MM.1S (cell line): ENCODE results near the gene DIP2B.

ENCODE experiments used
- DNase-seq: peaks from one replicate; pipeline ENCODE4 v3.0.0-alpha.2; 2015
- H2AFZ ChIP-seq: fragments of 300-600 bp; sonication (generic); 2 replicates; pipeline ENCODE4 v1.6.0; 2016; ENCODE audit warnings: antibody characterized with exemption, low read length
- H3F3A ChIP-seq: fragments of 300-600 bp; sonication (generic); 2 replicates; pipeline ENCODE4 v1.6.1; 2016; ENCODE audit warnings: mild to moderate bottlenecking, antibody characterized with exemption, low read length, moderate library complexity, mixed read lengths; ENCODE audit not compliant: insufficient read depth
- H3K27ac ChIP-seq: fragments of 300-600 bp; sonication (generic); 2 replicates; pipeline ENCODE4 v1.5.1; 2016; ENCODE audit warnings: mild to moderate bottlenecking, low read length
- H3K27me3 ChIP-seq: fragments of 300-600 bp; sonication (generic); replicated peaks from 2 replicates; pipeline ENCODE4 v1.6.0; 2016; ENCODE audit warnings: low read length; ENCODE audit not compliant: insufficient read depth
- H3K36me3 ChIP-seq: fragments of 300-600 bp; sonication (generic); replicated peaks from 2 replicates; pipeline ENCODE4 v1.6.1; 2016; ENCODE audit warnings: mild to moderate bottlenecking, low read length, mixed read lengths; ENCODE audit not compliant: insufficient read depth
- H3K4me1 ChIP-seq: fragments of 300-600 bp; sonication (generic); 2 replicates; pipeline ENCODE4 v1.6.1; 2016; ENCODE audit warnings: low read length, mixed read lengths
- H3K4me2 ChIP-seq: fragments of 300-600 bp; sonication (generic); 2 replicates; pipeline ENCODE4 v1.6.0; 2016; ENCODE audit warnings: low read depth, low read length
- H3K4me3 ChIP-seq: fragments of 300-600 bp; sonication (generic); 2 replicates; pipeline ENCODE4 v1.5.1; 2016; ENCODE audit warnings: low read length, mixed read lengths
- H3K79me2 ChIP-seq: fragments of 300-600 bp; sonication (generic); 2 replicates; pipeline ENCODE4 v1.6.1; 2016; ENCODE audit warnings: mixed run types, low read length, mixed read lengths
- H3K9ac ChIP-seq: fragments of 300-600 bp; sonication (generic); 2 replicates; pipeline ENCODE4 v1.6.1; 2016; ENCODE audit warnings: low read length, mixed read lengths
- H3K9me2 ChIP-seq: fragments of 300-600 bp; sonication (generic); replicated peaks from 2 replicates; pipeline ENCODE4 v1.6.1; 2016; ENCODE audit warnings: mild to moderate bottlenecking, low read length, mixed read lengths; ENCODE audit not compliant: insufficient read depth
- H3K9me3 ChIP-seq: fragments of 300-600 bp; sonication (generic); replicated peaks from 2 replicates; pipeline ENCODE4 v1.6.1; 2016; ENCODE audit warnings: mild to moderate bottlenecking, low read length, mixed read lengths; ENCODE audit not compliant: insufficient read depth
- H4K20me1 ChIP-seq: fragments of 300-600 bp; sonication (generic); 2 replicates; pipeline ENCODE4 v1.6.1; 2016; ENCODE audit warnings: mild to moderate bottlenecking, low read length, moderate library complexity, mixed read lengths; ENCODE audit not compliant: insufficient read depth
- CTCF ChIP-seq: fragments of 300-600 bp; sonication (generic); IDR thresholded peaks from 2 replicates; pipeline ENCODE4 v1.5.1; 2016; ENCODE audit warnings: antibody characterized with exemption, low read length, mixed read lengths
- EZH2 ChIP-seq: fragments of 300-600 bp; sonication (generic); optimal IDR thresholded peaks from 2 replicates; pipeline ENCODE3; 2017; ENCODE audit warnings: low read depth, mild to moderate bottlenecking, antibody characterized with exemption, low read length, mixed read lengths
- EZH2phosphoT487 ChIP-seq: fragments of 300-600 bp; sonication (generic); IDR thresholded peaks from 2 replicates; pipeline ENCODE4 v1.6.1; 2018; ENCODE audit warnings: antibody characterized with exemption, low read length

The DIP2B gene

GRCh38 chr12:50550530-50551223 lies 45.9 kb downstream of the DIP2B start:
- Histone ChIP-seq H3K9ac (no peak overlapping the region), H3K79me2 (peaks cover 30% of the 10 kb centered on the region)
- DNase-seq: no peak

GRCh38 chr12:50551866-50552265 lies 47.1 kb downstream of the DIP2B start:
- Histone ChIP-seq H3K79me2 (peaks cover 22% of the 10 kb centered on the region), H3K27ac (no peak overlapping the region), H3K9ac (no peak overlapping the region), H3K9me2 (no peaks in the 10 kb centered on the region), H2AFZ (no peak overlapping the region), H3K4me1 (no peaks in the 10 kb centered on the region), H3K27me3 (no peaks in the 10 kb centered on the region), H3K4me2 (no peak overlapping the region), H3K36me3 (0 out of 2 replicates have a peak, but pooled peaks cover 3% of the 10 kb centered on the region), H3K4me3 (no peak overlapping the region), H4K20me1 (no peaks in the 10 kb centered on the region), H3K9me3 (no peaks in the 10 kb centered on the region), H3F3A (no peaks in the 10 kb centered on the region)
- no peak for DNase-seq
- no peak for TF ChIP-seq CTCF
- TF ChIP-seq EZH2: no peak
- no peak for TF ChIP-seq EZH2phosphoT487

More at GRCh38 chr12:50550530-50551223, 45.9 kb downstream of the DIP2B start:
- Histone ChIP-seq H3F3A (no peaks in the 10 kb centered on the region), H2AFZ (no peak overlapping the region), H3K4me1 (no peaks in the 10 kb centered on the region), H3K27me3 (no peaks in the 10 kb centered on the region), H3K36me3 (0 out of 2 replicates have a peak, but pooled peaks cover 3% of the 10 kb centered on the region), H4K20me1 (no peaks in the 10 kb centered on the region), H3K4me2 (no peak overlapping the region), H3K9me2 (no peaks in the 10 kb centered on the region), H3K9me3 (no peaks in the 10 kb centered on the region), H3K27ac (no peak overlapping the region), H3K4me3 (no peak overlapping the region)
- TF ChIP-seq EZH2 (no peak), CTCF (no peak), EZH2phosphoT487 (no peak)

GRCh38 chr12:50554651-50555050 lies 49.9 kb downstream of the DIP2B start:
- Histone ChIP-seq H3K27ac (no peak overlapping the region), H3K4me3 (no peak overlapping the region), H3K9me2 (no peaks in the 10 kb centered on the region), H2AFZ (no peak overlapping the region), H3K4me1 (no peaks in the 10 kb centered on the region), H4K20me1 (no peaks in the 10 kb centered on the region), H3K9me3 (no peaks in the 10 kb centered on the region), H3F3A (no peaks in the 10 kb centered on the region), H3K9ac (no peak overlapping the region), H3K79me2 (peaks cover 15% of the 10 kb centered on the region), H3K4me2 (no peak overlapping the region), H3K36me3 (0 out of 2 replicates have a peak, but pooled peaks cover 3% of the 10 kb centered on the region), H3K27me3 (no peaks in the 10 kb centered on the region)
- TF ChIP-seq EZH2 (no peak), CTCF (no peak), EZH2phosphoT487 (no peak)
- no peak for DNase-seq
